NCI-H1105 treated with DMSO at 0.1 percent for 48 hours (cell line): ENCODE measurements around the gene CUL2.
"Not testable (repeated sequence)": the region's sequence is repeated elsewhere in the genome, so short reads cannot be mapped to it uniquely, and the experiment has no call there.

Source experiments
- DNase-seq: peaks from one replicate; lab custom pipeline; 2025; lab: John Stamatoyannopoulos, UW

CUL2 gene

GRCh38 chr10:35019041-35020024 is 70.8 kb downstream of the CUL2 start:
- no peak for DNase-seq

- no peak for DNase-seq
These were observed 72.5 kb downstream of the CUL2 start for GRCh38 chr10:35017608-35018007.

- no peak for DNase-seq
These were observed 74.2 kb downstream of the CUL2 start for GRCh38 chr10:35015843-35016408.

- DNase-seq: no peak
These were observed 77.4 kb downstream of the CUL2 start for GRCh38 chr10:35012781-35013180.

GRCh38 chr10:35011771-35012191 is 78.4 kb downstream of the CUL2 start:
- no peak for DNase-seq

GRCh38 chr10:35007858-35008301 is 82.3 kb downstream of the CUL2 start:
- no peak for DNase-seq

DNA sequence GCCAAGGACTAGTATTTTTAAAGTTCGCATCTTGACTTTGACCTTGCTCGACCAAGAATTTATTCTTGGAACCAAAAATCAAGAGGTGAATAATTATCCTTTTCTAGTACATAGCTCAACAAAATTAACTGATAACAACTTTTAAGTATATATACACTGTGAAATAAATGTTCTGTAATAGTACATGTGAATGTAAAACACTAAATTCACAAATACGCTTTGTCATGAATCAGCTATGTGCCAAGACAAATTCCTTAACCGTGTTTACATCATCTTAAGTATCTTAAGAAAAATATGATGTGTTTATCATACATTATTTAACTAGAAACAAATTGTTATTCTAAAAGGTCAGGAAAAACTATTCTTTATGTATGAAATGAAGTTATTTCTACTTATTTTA is 83.3 kb downstream of the CUL2 start:
- DNase-seq: no peak

GRCh38 chr10:35005868-35006267 is 84.3 kb downstream of the CUL2 start:
- DNase-seq: no peak

DNA sequence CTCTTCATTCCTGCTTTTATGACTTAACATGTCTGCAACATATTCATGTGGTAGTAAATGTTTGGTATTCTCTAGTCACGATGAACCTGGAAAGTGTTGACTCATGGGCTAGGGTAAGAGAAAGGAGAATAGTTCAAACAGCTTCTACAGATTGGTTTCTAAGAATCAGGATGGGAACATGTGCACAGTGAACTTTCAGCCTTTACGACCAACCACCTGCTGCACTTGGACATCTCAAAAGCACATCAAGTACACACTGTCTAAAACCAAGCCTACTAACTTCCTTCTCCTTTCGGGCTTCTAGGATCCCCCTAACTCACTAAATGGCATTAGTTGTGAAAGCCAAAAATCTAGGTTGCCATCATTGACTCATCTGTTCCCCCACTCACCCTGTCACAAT is 85.5 kb downstream of the CUL2 start:
- DNase-seq: no peak

DNA sequence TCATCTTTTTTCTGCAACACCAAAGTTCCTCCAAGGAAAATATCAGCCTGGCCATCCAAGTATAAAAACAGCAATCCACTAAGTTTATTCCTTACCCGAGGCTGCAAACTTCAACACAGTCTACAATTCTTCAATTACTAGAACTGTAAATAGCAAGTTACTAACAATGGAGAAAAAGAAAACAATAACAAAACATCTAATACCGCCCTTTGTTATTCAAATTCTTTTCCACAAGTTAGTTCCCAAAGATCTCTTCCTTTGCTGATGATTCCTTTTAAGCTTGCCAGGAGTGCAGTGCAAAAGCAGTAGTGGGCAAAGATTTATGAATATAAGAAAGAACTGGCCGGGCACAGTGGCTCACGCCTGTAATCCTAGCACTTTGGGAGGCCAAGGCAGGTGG is 86.2 kb downstream of the CUL2 start:
- no peak for DNase-seq

GRCh38 chr10:35000936-35001335 is 89.2 kb downstream of the CUL2 start:
- no peak for DNase-seq

DNA sequence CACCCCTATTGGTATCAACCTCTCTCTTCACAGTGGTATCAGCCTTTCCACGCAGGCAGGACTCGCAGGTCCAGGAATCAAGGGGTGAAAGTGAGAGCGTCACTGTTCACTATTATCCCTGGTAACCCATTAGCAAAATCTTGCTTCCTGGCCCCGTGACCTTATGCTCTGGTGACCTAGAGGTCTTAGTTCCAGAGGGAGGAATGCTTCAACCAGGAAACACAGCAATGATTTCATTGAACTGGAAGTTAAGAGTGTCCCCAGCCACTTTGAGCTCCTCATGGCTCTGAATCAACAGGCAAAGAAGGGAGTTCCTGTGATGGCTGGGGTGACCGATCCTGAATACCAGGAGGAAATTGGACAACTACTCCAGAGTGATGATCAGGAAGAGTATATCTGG is 90.6 kb downstream of the CUL2 start:
- no peak for DNase-seq

DNA sequence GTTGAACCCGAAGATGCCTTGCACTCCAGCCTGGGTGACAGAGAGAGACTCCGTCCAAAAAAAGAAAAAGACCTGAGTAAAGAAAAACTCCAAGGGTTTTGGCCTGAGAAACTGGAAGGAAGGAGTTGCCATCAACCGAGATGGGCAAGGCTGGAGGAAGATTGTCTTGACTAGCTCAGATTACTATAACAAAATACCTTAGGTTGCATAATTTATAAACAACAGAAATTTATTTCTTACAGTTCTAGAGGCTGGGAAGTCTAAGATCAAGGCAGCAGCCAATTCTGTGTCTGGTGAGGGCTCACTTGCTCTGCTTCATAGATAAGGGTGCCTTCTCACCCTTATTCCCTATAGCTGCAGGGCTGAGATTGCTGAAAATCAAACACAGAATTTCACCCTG is 91.2 kb downstream of the CUL2 start:
- DNase-seq: no peak

DNA sequence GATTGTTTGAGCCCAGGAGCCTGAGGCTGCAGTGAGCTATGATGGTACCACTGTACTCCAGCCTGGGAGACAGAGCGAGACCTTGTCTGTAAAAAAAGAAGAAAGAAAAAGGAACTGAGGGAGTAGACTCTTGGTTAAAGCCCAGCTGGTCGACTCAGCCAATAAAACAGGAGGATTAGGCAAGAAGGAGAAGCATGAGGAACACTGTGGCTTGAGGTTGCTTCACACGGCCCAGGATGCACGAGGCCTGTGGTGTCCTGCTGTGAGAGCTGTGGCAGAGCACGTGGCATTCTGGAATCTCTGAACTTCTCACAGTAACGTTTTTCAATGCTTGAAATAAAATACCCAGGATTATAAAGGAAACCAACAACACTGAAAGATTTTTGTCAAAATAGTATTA is 93.3 kb downstream of the CUL2 start:
- no peak for DNase-seq

- DNase-seq: no peak
These were observed 94.2 kb downstream of the CUL2 start for GRCh38 chr10:34995925-34996324.

GRCh38 chr10:34994565-34995142 is 95.5 kb downstream of the CUL2 start:
- DNase-seq: peak; percentile 55

- no peak for DNase-seq
These were observed 96.4 kb downstream of the CUL2 start for GRCh38 chr10:34993782-34994181.

GRCh38 chr10:34991117-34991516 is 99.0 kb downstream of the CUL2 start:
- DNase-seq: not testable (repeated sequence)

GRCh38 chr10:34988397-34989067 is 101.6 kb downstream of the CUL2 start:
- DNase-seq: no peak

GRCh38 chr10:34985823-34986222 is 104.3 kb downstream of the CUL2 start:
- DNase-seq: peak; percentile 8

GRCh38 chr10:34985146-34985545 is 105.0 kb downstream of the CUL2 start:
- no peak for DNase-seq

DNA sequence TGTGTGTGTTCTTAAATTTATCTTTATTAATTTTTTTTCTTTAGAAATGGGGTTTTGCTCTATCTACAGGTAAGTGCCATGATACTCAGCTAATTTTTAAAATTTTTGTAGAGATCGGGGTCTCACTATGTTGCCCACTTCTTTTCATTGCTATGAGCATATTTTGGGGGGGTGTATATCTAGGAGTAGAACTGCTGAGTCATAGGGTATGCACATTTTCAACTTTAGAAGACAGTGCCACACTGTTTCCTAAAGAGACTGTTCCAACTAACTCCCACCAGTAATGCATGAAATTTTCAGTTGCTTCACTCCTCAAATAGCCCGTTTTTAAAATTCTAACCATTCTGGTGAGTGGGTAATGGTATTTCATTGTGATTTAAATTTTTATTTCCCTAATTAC is 108.3 kb downstream of the CUL2 start:
- DNase-seq: no peak
